Thoracic aorta (tissue), 2 donors: ENCODE results near the gene NHS. TPM values are rescaled to one million over a fixed set of nuclear protein-coding genes. Genes with fewer than 3 reads are reported as not detected.

ENCODE experiments used
- ATAC-seq: fragments of 150-250 bp; one replicate; pipeline ENCODE4 v1.8.0; 2017; ENCODE audit warnings: low read depth; ENCODE audit not compliant: insufficient number of reproducible peaks, low FRiP score
- DNase-seq: peaks from one replicate; pipeline ENCODE4 v3.0.0-alpha.2; 2020; ENCODE audit warnings: low spot score
- H3K27ac ChIP-seq, 2 donors: fragments of 200-600 bp; sonication (generic); 1 replicate in 1 of 2; 2 replicates in 1 of 2; pipeline ENCODE4 v1.5.1; 2016; ENCODE audit warnings: mild to moderate bottlenecking in 2 of 2, moderate library complexity in 2 of 2
- H3K27me3 ChIP-seq: fragments of 200-600 bp; sonication (generic); replicated peaks from 2 replicates; pipeline ENCODE4 v1.6.0; 2016; ENCODE audit warnings: mild to moderate bottlenecking; ENCODE audit not compliant: insufficient read depth
- H3K36me3 ChIP-seq: fragments of 200-600 bp; sonication (generic); one replicate; pipeline ENCODE4 v1.5.1; 2016
- H3K4me1 ChIP-seq, 2 donors: fragments of 200-600 bp; sonication (generic); 1 replicate in 1 of 2; 2 replicates in 1 of 2; pipeline versions ENCODE4 v1.5.1 to v1.6.0; 2016; ENCODE audit warnings: low read depth in 2 of 2, mild to moderate bottlenecking in 1 of 2; ENCODE audit not compliant: control insufficient read depth in 1 of 2
- H3K4me3 ChIP-seq: fragments of 200-600 bp; sonication (generic); 2 replicates; pipeline ENCODE4 v1.5.1; 2016; ENCODE audit warnings: mild to moderate bottlenecking
- H3K9me3 ChIP-seq: fragments of 200-600 bp; sonication (generic); 2 replicates; pipeline ENCODE4 v1.5.1; 2016
- total RNA-seq, 2 donors: library from RNA; depleted of rRNA; stranded (reverse); fragments of >200 nt; gene quantifications; one replicate each; pipeline versions ENCODE4 v1.1.0 to v1.2.3, GENCODE V29; 2016
- TF ChIP-seq, protein P1 (sequence below): fragments of 200-600 bp; sonication (generic); IDR thresholded peaks from one replicate; pipeline ENCODE4 v1.5.1; 2019; ENCODE audit warnings: antibody characterized with exemption

The NHS gene
- total RNA-seq, 2 donors from 2014 or later: 23.3 to 29.6 TPM

DNA sequence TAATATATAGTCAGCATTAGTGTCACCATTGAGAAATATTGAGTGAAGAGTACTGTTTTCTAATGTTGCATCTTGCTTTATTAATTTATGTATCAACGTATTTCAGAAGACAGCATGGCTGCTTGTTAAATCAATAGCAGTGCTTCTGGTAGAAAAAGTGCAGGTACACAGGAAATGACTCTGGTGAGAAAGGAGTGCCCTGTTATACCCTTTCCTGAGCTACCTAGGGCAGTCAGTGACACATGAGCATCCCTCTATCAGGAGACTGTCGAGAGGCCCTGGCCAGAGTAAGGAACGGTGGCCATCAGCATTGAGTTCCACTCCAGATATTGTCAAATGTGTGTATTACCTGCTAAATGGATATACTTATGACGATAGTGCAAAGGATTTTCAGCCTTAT is 404.4 kb downstream of the NHS start:
- Histone ChIP-seq H3K27me3 (no peaks in the 10 kb centered on the region), H3K27ac (no peak overlapping the region), H3K9me3 (no peaks in the 10 kb centered on the region), H3K4me3 (no peak overlapping the region), H3K36me3 (no peaks in the 10 kb centered on the region), H3K4me1 (no peaks in the 10 kb centered on the region)
- DNase-seq: no peak
- ATAC-seq: no peak
- TF ChIP-seq, protein P1, sequence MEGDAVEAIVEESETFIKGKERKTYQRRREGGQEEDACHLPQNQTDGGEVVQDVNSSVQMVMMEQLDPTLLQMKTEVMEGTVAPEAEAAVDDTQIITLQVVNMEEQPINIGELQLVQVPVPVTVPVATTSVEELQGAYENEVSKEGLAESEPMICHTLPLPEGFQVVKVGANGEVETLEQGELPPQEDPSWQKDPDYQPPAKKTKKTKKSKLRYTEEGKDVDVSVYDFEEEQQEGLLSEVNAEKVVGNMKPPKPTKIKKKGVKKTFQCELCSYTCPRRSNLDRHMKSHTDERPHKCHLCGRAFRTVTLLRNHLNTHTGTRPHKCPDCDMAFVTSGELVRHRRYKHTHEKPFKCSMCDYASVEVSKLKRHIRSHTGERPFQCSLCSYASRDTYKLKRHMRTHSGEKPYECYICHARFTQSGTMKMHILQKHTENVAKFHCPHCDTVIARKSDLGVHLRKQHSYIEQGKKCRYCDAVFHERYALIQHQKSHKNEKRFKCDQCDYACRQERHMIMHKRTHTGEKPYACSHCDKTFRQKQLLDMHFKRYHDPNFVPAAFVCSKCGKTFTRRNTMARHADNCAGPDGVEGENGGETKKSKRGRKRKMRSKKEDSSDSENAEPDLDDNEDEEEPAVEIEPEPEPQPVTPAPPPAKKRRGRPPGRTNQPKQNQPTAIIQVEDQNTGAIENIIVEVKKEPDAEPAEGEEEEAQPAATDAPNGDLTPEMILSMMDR: no peak
